Inflammatory macrophage treated with lipopolysaccharide for 4 hours (primary cell): ENCODE measurements around the gene YARS2.
A peak's percentile ranks its signal among the peaks of the same experiment; 100 is the strongest.

ENCODE experiments used
- DNase-seq: peaks from one replicate; pipeline ENCODE4 v3.0.0-alpha.2; 2020

The YARS2 gene

DNA sequence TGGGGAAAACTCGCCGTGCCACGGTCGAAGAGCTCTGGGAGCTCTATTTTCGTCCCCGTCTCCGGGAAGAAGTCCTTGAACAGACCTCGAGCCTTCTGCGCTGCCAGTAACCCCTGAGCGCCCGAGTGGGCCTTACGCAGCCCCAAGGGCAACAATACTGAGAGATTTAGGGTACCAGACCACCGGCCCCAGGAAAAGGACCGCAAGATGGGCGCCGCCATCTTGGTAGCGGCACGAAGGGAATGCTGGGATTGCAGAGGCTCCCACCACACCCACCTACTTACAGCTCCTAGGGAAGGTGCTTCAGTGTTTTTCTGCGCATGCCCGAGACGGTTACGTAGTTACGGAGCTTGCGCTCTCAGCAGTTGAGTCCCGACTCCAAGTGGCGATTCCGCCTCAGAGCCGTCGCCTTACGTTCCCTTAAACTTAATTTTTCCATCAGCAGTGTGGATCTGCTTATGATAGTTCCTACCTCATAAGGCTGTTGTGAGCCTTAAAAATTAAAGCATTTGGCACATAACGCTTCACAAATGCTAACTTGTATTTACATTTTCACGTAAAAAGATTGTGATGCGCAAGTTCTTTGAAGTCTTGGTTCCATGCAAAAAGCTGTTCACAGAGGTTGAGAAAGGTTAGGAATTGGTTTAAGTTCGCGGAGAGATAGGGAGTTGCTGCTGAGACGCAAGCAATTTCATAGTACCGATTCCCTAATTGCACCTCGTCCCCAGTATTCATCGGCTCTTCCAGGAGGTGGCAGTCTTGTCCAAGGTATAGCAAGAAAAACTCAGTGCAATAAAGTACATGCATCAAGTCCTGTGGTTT, at the start of gene YARS2:
Gene YARS2 (minus strand): TSS at position 244 of the 822 bp plus-strand sequence. CDS start 23 bp downstream, at position 221.
- DNase-seq = peak; percentile 99

DNA sequence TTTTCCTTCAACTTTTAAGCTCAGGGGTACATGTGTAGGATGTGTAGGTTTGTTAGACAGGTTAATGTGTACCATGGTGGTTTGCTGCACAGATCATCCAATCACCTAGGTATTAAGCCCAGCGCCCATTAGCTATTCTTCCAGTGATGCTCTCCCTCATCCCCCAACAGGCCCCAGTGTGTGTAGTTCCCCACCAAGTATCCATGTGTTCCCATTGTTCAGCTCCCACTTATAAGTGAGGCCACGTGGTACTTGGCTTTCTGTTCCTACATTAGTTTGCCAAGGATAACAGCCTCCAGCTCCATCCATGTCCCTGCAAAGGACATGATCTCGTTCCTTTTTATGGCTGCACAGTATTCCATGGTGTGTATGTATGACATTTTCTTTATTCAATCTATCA, 48.6 kb upstream of the YARS2 start:
- DNase-seq = no peak

DNA sequence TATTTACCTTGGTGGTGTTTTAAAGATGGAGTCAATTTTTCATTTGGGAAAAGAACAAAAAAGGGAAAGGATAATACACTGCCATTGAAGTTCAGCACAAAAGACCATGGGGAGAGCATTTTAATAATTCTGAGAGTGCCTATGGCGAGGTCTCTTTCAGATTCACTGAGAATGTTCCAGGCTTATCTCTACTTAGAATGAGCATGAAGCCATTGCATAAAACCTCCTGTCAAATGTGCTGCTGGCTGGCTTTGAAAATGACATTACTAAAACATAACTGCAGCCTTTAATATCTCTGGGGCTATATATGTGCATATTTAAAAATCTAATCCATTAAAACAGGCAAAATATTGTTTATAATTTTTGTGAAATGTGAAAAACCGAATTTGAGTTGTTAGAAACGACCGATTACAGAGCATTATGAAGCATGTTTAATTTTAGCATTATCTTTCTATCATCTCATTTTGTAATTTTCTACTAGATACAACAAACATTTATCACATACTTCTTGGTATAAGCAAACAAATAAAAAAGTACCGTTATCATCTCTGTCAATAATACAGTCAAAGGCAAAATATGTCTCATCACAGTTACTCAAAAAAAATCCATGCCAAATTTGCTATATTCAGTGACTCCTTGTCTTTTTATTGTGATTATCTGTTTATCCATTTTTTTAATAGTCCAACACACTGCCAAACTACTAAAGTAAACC, 45.7 kb upstream of the YARS2 start:
- no peak for DNase-seq

DNA sequence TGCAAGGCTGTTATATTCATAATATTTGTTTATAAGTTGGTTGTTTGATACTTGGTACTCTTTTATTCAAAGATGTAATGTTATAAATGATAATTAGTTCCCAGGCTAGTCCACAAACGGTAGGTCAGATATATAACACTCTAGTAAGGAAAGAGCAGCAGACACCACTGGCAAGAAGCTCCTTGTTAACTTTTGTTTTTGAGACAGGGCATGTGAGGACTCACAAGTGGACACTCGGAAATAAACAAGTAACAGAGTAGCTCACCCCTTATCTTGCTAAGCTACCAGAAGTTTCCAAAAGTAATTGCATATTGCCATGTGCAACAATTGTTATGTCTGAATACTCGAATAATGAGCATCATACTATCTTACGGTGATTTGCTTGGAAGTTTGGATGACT, 38.6 kb upstream of the YARS2 start:
- DNase-seq = no peak

DNA sequence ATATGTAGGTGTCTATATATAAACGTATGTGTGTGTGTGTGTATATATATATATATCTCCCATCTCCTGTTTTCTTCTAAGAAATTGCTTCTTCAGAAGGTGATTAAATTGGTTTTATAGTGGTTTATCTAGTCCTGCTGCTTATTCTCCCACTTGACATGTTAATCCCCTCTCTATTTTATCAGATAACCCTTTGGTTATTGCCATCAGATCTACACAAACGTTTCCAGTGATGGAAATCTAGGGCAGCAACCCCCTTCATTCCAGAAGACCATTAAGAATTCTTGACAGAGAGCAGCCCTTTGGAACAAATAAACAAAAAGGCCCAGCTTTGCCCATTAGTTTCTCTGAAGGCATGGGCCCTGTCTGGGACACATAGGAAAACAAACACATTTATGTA, 34.2 kb upstream of the YARS2 start:
- DNase-seq = no peak

DNA sequence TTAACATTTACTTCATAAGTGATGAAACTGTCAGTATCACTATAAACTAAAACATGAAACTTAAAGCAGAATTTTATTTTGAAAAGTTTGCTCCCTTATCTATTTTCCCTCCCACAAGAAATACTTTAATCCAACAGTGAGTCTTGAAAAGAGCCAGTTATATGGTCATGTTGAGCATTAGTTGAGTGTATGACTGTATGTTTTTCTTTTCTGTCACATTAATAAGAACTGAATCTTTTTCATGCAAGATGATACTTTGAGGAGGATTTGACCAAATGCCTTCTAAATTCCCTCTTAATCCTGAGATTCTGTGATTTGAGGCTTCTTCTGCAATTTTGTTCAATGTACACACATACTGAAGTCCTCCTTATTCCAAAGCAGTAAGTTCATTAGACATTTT, 33.7 kb upstream of the YARS2 start:
- DNase-seq = no peak

DNA sequence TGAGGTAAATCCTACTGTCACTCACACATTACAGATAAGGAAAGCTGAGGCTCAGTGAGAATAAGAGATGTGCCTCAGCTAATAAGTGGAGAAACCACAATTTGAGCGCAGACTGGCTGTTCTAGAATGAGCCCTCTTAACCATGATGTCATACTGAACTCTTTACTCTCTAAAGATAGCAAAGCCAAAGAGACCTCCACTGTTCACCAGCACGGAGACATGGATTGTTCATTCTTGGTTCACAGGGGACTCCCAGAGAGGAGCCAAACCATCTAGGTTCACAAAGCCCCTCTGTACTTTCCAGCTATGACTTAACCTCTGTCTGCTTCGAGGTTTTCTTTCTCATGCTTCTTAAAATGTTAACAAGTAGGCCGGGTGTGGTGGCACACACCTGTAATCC, 32.7 kb upstream of the YARS2 start:
- no peak for DNase-seq

DNA sequence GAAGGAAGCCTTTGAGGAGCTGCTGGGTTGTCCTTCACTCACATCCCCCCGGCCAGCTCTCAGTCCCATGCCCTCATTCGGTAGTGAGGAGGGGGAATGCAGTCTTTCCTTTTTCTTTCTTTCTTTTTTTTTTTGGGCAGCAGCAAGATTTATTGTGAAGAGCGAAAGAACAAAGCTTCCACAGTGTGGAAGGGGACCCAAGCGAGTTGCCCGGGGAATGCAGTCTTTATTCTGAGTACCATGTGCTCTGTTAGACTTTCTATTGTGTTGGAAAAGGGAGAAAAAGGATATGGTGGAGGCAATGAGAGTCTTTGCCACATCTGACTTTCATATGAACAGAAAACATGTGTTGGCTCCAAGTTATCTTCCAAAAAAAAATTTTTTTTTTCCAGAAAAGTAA, 29.9 kb upstream of the YARS2 start:
- no peak for DNase-seq

DNA sequence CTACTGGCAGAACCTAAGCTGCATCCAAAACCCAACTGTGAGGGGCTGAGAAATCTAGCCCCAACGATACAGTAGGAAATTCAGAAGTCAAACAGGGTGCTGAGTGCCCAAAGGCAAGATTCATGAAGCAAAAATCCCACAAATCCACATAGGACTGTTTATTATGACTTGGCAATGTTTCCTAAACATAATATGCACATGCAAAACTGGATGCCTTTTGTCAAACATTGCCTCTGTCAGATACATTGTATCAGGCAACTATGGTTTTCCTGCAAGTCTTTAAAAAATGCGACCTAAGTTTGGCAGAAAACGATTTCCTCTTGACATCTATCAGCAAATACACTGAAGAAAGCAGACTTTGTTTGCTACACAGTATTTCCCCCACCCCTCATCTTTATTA, 27.3 kb upstream of the YARS2 start:
- no peak for DNase-seq

DNA sequence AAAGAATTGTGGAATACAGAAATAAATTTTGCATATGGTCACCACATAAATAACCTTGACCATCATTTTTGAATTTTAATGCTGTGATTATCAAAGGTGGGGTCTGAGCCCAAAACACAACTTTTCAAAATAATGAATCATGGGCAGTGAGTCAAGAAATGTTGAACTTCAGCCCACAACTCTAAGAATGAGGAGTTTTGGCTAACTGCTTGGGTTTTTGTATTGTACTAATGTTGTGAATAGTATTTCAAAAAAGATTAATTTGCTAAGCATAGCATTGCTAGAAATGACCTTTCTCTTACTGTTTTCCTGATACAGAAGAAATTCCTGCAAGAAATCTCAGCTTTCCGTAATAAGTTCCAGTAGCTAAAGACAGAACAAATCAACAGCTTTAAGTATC, 24.4 kb upstream of the YARS2 start:
- no peak for DNase-seq

DNA sequence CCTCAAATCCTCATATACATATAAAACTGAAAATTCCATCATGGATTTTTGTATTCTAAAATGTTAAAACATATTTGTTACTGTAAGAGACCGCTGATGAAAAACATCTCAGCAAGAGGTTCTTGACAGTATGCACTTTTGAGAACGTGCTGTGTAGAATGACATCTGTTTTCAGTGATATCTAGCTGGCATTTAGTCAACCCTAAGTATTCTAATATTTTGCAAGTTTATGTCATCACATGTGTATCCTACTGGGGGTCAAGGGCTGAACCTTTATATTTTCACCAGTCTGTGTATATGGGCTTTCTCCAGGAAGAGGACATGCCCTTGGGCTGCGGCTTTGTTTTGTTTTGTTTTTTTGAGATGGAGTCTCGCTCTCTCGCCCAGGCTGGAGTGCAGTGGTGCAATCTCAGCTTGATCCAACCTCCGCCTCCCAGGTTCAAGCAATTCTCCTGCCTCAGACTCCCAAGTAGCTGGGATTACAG, 22.0 kb upstream of the YARS2 start:
- no peak for DNase-seq

DNA sequence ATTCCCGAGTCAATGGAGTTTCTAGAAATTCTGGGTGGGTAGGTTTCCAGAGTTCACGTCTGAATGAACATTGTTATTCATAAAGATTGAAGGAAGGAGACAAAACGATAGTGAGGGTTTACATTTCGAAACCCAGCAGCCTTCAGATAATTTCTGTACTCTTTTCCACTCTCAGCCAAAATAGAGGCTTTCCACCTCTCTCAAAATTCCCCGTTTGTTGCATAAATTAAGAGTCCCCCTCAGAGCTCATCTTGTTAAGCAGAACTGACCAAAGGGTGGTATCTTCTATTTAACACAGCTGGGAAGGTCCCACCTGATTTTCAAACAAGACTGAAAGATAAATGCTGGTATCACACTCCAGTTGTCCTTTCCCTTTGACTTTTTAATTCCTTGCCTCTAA, 21.5 kb upstream of the YARS2 start:
- no peak for DNase-seq

DNA sequence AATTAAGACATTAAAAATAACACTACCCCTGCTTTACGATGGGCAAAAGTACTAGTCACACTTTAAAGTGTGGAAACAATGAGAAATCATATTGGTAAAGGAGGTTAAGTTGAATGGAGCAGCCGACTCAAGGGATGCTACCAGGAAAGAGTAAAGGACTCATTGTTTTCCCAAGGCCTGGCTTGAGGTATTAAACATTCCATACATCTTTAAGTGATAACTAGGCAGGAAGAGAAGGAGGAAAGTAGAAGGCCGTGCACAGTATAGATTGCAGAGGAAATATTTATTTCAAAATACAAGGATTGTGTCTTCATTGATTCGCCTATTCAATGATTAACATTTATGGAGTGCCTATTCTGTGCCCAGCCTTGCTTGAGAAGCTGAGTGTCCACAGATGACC, 20.6 kb upstream of the YARS2 start:
- DNase-seq = no peak

DNA sequence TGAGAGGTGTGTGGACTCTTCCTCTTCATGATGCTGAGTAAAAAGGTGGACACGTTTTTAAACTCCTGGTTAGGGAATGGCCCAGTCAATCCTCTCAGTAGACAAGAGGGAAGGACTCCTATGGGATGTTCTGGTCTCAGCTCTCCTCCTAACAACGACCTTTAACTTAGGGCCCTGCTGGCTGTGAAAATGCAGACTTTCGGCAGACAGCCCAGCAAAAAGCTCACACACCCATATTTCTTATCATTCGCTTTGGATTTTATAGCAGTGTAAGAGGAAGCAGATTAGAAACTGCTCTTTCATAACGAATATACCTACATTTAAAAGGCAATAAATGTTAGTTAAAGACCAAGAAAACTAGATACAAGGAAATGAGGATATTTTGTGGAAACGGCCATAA, 18.0 kb upstream of the YARS2 start:
- no peak for DNase-seq

DNA sequence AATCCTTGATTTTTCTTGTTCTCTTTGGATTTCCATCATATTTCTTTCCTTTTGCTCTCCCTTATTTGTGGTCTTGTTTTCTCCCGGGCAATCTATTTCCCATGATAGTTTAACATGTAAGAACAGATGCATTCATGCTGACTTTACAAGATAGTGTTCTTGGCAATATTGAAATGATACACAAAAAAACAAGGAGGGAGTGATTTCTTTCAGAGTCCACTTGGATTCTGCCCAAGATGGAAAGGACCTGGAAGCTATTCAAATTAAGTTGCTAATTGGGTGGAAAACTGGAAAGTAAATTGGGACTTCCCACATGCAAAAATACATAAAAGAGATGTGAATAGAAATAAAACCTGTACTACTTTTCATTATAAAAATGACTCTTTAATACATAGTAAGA, 14.4 kb upstream of the YARS2 start:
- no peak for DNase-seq

DNA sequence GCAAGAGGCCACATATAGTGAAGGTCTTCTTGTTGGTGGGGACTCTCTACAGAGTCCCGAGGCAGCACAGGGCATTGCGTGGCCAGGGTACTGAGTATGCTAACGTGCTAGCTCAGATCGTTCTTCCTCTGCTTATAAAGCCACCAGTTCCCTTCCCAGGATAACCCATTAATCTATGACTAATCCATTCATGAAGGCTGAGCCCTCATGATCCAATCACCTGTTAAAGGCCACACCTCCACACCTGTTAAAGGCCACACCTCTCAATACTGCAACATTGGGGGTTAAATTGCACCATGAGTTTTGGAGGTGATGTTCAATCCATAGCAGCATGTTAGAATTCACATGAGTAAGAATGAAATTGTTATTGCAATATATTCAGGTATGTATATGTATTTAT, 12.8 kb upstream of the YARS2 start:
- no peak for DNase-seq

DNA sequence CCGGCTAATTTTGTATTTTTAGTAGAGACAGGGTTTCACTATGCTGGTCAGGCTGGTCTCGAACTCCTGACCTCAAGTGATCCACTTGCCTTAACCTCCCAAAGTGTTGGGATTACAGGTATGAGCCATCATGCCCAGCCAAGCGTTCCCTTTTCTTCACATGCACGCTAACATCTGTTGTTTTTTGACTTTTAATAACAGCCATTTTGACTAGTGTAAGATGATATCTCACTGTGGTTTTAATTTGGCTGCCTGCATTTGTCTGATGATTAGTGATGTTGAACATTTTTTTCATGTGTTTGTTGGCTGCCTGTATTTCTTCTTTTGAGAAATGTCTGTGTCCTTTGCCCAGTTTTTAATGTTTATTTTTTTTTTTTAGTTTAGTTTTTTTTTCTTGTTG, 10.2 kb upstream of the YARS2 start:
- DNase-seq = no peak

DNA sequence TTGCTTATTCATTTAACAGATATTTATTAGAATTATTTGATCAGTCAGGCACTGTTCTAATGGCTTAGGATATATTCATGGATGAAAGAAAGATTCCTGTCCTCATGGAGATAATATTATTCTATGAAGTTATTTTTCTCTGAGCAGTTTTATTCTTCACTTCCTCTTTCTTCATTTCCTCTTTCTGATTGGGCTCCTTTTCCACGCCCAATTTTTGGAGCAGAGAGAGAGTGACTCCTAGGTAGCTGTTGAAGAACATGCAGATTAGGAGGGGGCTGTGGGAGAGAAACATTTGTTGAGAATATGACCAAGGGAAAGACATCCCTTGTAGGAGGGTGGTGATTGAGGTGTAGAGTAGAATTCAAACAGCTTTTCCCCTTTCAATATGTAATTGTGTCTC, 6.0 kb upstream of the YARS2 start:
- peak; percentile 58 for DNase-seq

DNA sequence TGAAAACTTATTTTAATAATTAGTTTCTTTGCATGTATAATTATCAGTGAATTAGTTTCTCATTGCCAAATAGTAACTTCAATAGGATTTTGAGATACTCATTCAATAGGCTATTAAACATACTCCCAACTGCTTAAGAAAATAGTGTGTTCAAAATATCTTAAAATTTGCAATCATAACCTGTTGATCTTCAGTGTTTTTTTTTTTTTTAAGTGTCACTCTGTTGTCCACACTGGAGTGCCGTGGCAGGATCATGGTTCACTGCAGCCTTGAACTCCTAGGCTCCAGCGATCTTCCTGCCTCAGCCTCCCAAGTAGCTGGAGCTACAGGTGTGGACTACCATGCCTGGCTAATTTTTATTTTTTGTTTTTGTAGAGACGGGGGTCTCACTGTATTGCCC, 1.5 kb upstream of the YARS2 start:
- DNase-seq = no peak

DNA sequence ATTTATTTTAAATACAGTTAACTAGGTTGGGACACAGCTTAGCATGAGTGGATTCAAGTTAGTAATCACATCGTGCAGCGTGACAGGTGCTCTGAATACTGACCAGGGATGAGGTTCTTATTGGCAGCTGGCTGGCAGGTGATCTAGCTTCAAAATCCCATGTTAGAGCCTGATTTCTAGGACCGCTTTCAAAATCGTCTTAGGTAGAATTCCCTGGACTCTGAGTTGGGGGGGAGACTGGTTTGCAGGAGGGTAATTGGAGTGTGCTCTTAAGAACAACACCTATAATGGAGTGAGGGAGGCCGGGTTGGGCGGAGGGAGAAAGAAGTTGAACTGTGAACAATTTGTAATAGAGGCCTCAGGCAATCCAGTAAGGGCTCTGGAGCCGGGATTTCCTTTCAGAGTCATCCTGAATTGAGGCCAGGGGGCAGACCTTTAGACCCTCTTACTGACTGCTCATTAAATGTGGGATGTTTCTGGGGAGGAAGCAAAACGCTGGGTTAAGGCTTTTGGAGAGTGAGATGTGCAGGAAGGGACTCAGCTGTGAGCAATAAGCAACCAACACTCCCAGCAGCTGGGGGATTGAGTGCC, 874 bp upstream of the YARS2 start:
- no peak for DNase-seq

DNA sequence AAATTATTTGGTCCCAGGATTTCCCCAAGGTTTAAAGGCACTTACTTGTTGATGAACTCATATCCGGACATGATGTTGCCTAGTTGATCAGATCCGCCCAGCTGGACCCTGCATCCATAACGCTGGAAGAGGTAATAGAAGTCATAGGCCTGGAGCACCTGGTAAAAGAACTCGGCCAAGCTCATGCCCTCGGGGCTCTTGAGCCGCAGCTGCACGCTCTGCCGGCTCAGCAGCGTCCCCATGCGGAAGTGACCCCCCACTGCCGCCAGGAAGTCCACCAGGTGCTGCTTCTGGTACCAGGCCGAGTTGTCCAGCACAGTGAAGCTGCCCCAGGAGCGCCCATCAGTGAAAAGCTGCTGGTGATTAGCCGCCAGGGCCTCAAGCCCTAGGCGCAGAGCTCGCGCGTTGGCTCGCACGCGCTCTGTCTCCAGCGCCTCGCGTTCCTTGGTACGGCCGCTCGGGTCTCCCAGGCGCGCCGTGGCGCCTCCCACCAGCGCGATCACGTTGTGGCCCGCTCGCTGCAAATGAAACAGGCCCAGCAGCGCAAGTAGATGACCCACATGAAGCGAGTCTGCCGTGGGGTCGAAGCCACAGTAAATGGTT, 545 bp downstream of the YARS2 start:
- DNase-seq = peak; percentile 71

DNA sequence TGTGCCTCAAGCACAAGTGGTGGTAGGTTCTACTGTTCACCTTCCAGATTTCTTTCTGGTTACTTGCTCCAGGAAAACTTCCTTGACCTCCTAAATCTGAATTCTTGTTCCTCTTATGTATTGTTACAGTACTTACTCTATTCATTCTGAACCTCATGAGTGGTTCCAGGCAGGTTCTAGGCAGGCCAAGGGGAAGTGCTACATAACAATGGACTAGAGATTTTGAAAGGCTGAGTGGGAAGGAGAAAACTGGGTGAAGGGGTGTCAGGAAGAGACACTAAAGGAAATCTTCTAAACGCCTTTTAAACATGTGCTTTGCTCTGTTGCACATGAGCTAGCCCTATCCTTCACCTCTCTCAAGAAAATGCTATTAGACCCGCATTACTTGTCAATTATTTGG, 1.6 kb downstream of the YARS2 start:
- peak; percentile 64 for DNase-seq

DNA sequence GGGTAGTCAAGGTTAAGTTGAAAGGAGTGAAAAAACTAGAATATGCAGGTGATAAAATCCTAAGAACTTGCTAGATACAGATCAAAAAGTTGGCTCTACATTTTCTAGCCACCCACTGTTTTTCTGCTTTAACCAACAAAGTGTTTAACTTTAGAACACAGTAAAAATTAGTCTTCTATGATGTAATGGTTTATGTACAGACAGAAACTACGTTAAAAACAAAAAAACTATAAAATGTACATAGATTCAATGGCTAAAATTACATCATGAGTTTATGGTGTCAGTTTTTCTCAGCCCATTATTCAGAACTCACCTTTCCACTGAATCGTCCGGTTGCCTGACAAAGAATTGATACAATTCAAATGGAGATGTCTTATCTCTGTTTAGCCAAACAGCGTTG, 2.1 kb downstream of the YARS2 start:
- DNase-seq = no peak

DNA sequence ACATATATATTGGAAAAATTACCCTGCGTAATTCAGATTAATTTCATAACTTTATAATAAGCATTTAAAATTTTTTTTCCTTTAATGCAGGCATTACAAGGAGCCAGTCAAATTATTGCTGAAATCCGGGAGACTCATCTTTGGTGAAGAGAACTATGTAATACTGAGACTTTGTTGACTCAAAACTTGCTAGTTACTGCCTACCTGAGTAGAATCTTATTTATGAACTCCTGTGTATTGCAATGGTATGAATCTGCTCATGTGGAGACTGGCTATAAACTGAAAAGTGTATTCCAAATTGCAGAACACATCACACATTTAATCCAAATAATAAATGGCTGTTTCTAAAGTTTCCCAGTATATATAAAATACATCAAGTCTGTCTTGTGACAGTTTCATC, 12.4 kb downstream of the YARS2 start:
- DNase-seq = no peak
